OCI-LY7 (cell line): ENCODE data around the gene DBNDD1. TPM values are rescaled to one million over a fixed set of nuclear protein-coding genes. Genes with fewer than 3 reads are reported as not detected.
"Not testable (repeated sequence)": the region's sequence is repeated elsewhere in the genome, so short reads cannot be mapped to it uniquely, and the experiment has no call there.

Source experiments
- BruUV-seq: library from RNA; stranded (reverse); fragments of 400-500 nt; replicated peaks from 2 replicates; lab custom pipeline; 2021; lab: Mats Ljungman, UMichigan
- CTCF ChIA-PET: fragments of 300-600 bp; sonication (Branson Sonifier 250); formaldehyde crosslinking; loops from one replicate; lab custom pipeline; 2022; ENCODE audit warnings: antibody characterized with exemption; ENCODE audit not compliant: unreplicated experiment; lab: Charles Lee
- POLR2A ChIA-PET: fragments of 300-600 bp; sonication (Branson Sonifier 250); formaldehyde crosslinking; loops from one replicate; lab custom pipeline; 2022; ENCODE audit warnings: antibody characterized with exemption; lab: Charles Lee
- DNase-seq: peaks from one replicate; pipeline ENCODE4 v3.0.0-alpha.2; 2015; ENCODE audit warnings: low spot score
- H2AFZ ChIP-seq: fragments of 200-600 bp; sonication (generic), shearing (Covaris generic); 2 replicates; pipeline ENCODE4 v1.6.1; 2014; ENCODE audit warnings: mild to moderate bottlenecking, antibody characterized with exemption, low read length, moderate library complexity
- H3K27ac ChIP-seq: fragments of 200-600 bp; sonication (generic); 2 replicates; pipeline ENCODE4 v1.5.1; 2014; ENCODE audit warnings: mixed run types, low read depth, mild to moderate bottlenecking, moderate library complexity, low read length, inconsistent platforms; ENCODE audit not compliant: poor library complexity, severe bottlenecking
- H3K36me3 ChIP-seq: fragments of 200-600 bp; sonication (generic); 2 replicates; pipeline ENCODE4 v1.6.1; 2014; ENCODE audit warnings: mild to moderate bottlenecking, antibody characterized with exemption, low read length, moderate library complexity, mixed read lengths; ENCODE audit not compliant: insufficient read depth
- H3K4me1 ChIP-seq: fragments of 200-600 bp; sonication (generic); 2 replicates; pipeline ENCODE4 v1.5.1; 2014; ENCODE audit warnings: mild to moderate bottlenecking, low read length; ENCODE audit not compliant: insufficient read depth, poor library complexity, severe bottlenecking
- H3K4me2 ChIP-seq: fragments of 200-600 bp; sonication (generic); 2 replicates; pipeline ENCODE4 v1.6.1; 2014; ENCODE audit warnings: mild to moderate bottlenecking, low read length
- H3K4me3 ChIP-seq: fragments of 200-600 bp; sonication (generic); 2 replicates; pipeline ENCODE4 v1.5.1; 2014; ENCODE audit warnings: mild to moderate bottlenecking, low read depth, low read length; ENCODE audit not compliant: poor library complexity, severe bottlenecking
- H3K79me2 ChIP-seq: fragments of 200-600 bp; sonication (generic); 2 replicates; pipeline ENCODE4 v1.6.1; 2016; ENCODE audit warnings: low read depth, mild to moderate bottlenecking, low read length, moderate library complexity, mixed read lengths; ENCODE audit not compliant: insufficient read depth
- H3K9me2 ChIP-seq: fragments of 200-600 bp; sonication (generic); 2 replicates; pipeline ENCODE4 v1.6.1; 2016; ENCODE audit warnings: mild to moderate bottlenecking, low read length, mixed read lengths; ENCODE audit not compliant: insufficient read depth
- H3K9me3 ChIP-seq: fragments of 200-600 bp; sonication (generic); 2 replicates; pipeline ENCODE4 v1.6.1; 2014; ENCODE audit warnings: mild to moderate bottlenecking, mixed run types, low read length, mixed read lengths
- H4K20me1 ChIP-seq: fragments of 200-600 bp; sonication (generic); 2 replicates; pipeline ENCODE4 v1.6.1; 2014; ENCODE audit warnings: mild to moderate bottlenecking, antibody characterized with exemption, low read length, moderate library complexity, mixed read lengths; ENCODE audit not compliant: insufficient read depth
- CTCF ChIP-seq: fragments of 200-600 bp; sonication (generic); conservative IDR thresholded peaks from 2 replicates; pipeline ENCODE4 v1.5.1; 2014; ENCODE audit warnings: mild to moderate bottlenecking, antibody characterized with exemption, low read length, moderate library complexity, mixed read lengths
- EZH2phosphoT487 ChIP-seq: fragments of 200-600 bp; sonication (generic); IDR thresholded peaks from 2 replicates; pipeline ENCODE4 v1.6.1; 2018; ENCODE audit warnings: low read depth, borderline replicate concordance, mild to moderate bottlenecking, mixed run types, antibody characterized with exemption, low read length, moderate library complexity, mixed read lengths
- intact Hi-C: fragments of 100-400 bp; cut with micrococcal nuclease; formaldehyde crosslinking; loops from one replicate; pipeline ENCODE4 v1.10.0; 2022; ENCODE audit not compliant: unreplicated experiment
- total RNA-seq, 2 experiments: library from RNA; depleted of rRNA in 1 of 2; stranded (reverse); fragments of >200 nt in 1 of 2; shearing (Covaris generic) in 1 of 2; gene quantifications; 2 replicates each; pipeline ENCODE4 v1.2.3, GENCODE V29; 2014 to 2022

The DBNDD1 gene
- total RNA-seq, 2 experiments from 2014 or later: 0.57 to 0.98 TPM

- ChIA-PET POLR2A (interaction anchor here (0.6 to 2.2 kb wide), 5 partner anchors 12 to 52 kb away, joined by 3 to 9 read pairs (median 4); no protein-coding TSS in a partner anchor), CTCF (no interaction called here)
- H3K79me2 ChIP-seq: peaks cover 46% of the 10 kb centered on the region
- no TSS peak for BruUV-seq
- H3K4me1 ChIP-seq: peaks cover 38% of the 10 kb centered on the region
- peak overlapping the region; percentile 50 for H3K27ac ChIP-seq
- peak overlapping the region; percentile 84 for H3K4me3 ChIP-seq
- 0 out of 2 replicates have a peak, but pooled peaks cover 6% of the 10 kb centered on the region for H4K20me1 ChIP-seq
- peaks cover 41% of the 10 kb centered on the region for H3K36me3 ChIP-seq
- H3K9me2 ChIP-seq: no peaks in the 10 kb centered on the region
- peak overlapping the region; percentile 61 for H2AFZ ChIP-seq
- DNase-seq: no peak
- intact Hi-C loops: loop anchor here (1.0 to 2.0 kb wide), 3 partner anchors 23 to 97 kb away; partner anchors contain the start of gene DEF8
- TF ChIP-seq EZH2phosphoT487 (no peak), CTCF (no peak)
- no peaks in the 10 kb centered on the region for H3K9me3 ChIP-seq
- H3K4me2 ChIP-seq: peak overlapping the region; percentile 91
Observed at GRCh38 chr16:89971495-89972243, 47.6 kb downstream of the DBNDD1 start.

DNA sequence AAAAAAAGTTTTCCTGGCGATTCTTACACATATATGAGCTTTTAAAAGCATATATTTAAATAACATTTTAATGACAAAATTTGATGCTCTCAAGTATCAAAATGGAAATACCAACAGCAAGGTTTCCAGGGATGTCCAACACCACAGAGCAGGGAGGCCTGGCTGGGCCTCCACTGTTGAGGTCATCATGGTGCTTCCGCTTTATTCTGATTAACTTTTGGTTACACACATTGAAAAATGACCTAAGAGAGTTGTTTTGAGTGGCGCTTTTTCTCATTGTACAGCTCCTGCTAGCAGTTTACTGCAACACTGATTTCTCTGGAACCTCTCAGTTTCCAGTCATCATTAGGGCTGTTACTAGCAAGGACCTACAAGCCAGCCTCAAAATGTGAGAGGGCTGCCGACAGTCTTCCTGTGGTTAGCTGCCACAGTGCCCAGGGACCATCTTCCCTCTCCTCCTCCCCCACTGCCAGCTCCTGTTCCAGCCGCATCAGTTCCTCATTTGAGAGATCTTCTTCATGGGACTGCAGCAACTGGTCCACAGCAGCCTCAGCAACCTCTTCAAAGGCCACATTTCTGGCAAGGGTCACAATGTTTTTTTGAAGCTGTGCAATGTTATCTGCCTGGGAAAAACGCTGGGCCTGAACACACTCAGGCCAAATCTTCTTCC is 49.4 kb downstream of the DBNDD1 start:
- peak overlapping the region; percentile 60 for H3K4me2 ChIP-seq
- peaks cover 44% of the 10 kb centered on the region for H3K36me3 ChIP-seq
- H3K4me1 ChIP-seq: peaks cover 38% of the 10 kb centered on the region
- H3K27ac ChIP-seq: peak overlapping the region; percentile 55
- peaks cover 28% of the 10 kb centered on the region for H3K79me2 ChIP-seq
- CTCF ChIA-PET: interaction anchor here (1.3 kb wide), 1 partner anchor 15 kb away, joined by 6 read pairs; no protein-coding TSS in a partner anchor
- intact Hi-C loops: no loop called here
- no TSS peak for BruUV-seq
- no peak overlapping the region for H2AFZ ChIP-seq
- POLR2A ChIA-PET: interaction anchor here (0.8 to 1.6 kb wide), 5 partner anchors 12 to 51 kb away, joined by 3 to 10 read pairs (median 6); partner anchors contain the start of genes MC1R and TUBB3
- H4K20me1 ChIP-seq: 0 out of 2 replicates have a peak, but pooled peaks cover 6% of the 10 kb centered on the region
- peak overlapping the region; percentile 25 for H3K4me3 ChIP-seq
- DNase-seq: peak; percentile 37
- H3K9me3 ChIP-seq: no peaks in the 10 kb centered on the region
- TF ChIP-seq EZH2phosphoT487 (no peak), CTCF (no peak)
- H3K9me2 ChIP-seq: no peaks in the 10 kb centered on the region

GRCh38 chr16:89968074-89968473 is 51.2 kb downstream of the DBNDD1 start:
- H3K9me3 ChIP-seq, DNase-seq, CTCF ChIA-PET, intact Hi-C loops, H2AFZ ChIP-seq, H3K4me2 ChIP-seq, POLR2A ChIA-PET, H3K4me3 ChIP-seq, H3K9me2 ChIP-seq, BruUV-seq, H3K27ac ChIP-seq, H4K20me1 ChIP-seq: not testable (repeated sequence)
- Histone ChIP-seq H3K79me2 (peaks cover 10% of the 10 kb centered on the region), H3K36me3 (peaks cover 59% of the 10 kb centered on the region), H3K4me1 (peaks cover 29% of the 10 kb centered on the region)

DNA sequence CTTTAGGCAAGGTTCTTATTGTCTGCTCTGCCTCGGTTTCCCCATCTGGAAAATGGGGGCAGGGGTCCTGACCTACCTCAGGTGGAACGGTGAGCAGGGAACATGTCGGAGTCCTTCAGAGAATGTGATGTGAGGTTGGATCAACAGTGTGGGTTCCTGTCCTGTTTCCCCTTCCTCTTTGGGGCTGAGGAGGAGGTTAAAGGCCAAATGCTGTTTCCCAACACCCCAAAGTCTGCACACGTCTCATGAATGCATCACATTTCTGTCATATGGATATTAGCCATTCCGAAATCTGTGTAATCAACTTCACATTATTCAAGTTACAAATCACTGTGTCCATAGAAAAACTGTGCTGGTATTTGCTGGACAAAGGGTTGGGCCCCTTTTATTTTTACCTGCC is 51.8 kb downstream of the DBNDD1 start:
- H3K79me2 ChIP-seq, CTCF ChIA-PET, H4K20me1 ChIP-seq, POLR2A ChIA-PET, H3K9me2 ChIP-seq, H3K4me3 ChIP-seq, DNase-seq, H2AFZ ChIP-seq, H3K27ac ChIP-seq, H3K4me2 ChIP-seq, intact Hi-C loops, H3K9me3 ChIP-seq: not testable (repeated sequence)
- Histone ChIP-seq H3K36me3 (peaks cover 66% of the 10 kb centered on the region), H3K4me1 (peaks cover 29% of the 10 kb centered on the region)
- BruUV-seq: TSS peak; percentile 83
